GM10266 (cell line): ENCODE measurements around the gene ZXDC.

ENCODE experiments used
- DNase-seq: peaks from one replicate; pipeline ENCODE4 v3.0.0; 2012; ENCODE audit errors: extremely low spot score
- TF ChIP-seq, protein P1 (sequence below): IDR thresholded peaks from 2 replicates; pipeline ENCODE4 v1.5.1; 2012; ENCODE audit warnings: mild to moderate bottlenecking, low read depth; ENCODE audit not compliant: control insufficient read depth, insufficient read depth; ENCODE audit errors: missing control alignments

ZXDC gene

GRCh38 chr3:126450744-126451143 lies 24.9 kb downstream of the ZXDC start:
- TF ChIP-seq, protein P1, sequence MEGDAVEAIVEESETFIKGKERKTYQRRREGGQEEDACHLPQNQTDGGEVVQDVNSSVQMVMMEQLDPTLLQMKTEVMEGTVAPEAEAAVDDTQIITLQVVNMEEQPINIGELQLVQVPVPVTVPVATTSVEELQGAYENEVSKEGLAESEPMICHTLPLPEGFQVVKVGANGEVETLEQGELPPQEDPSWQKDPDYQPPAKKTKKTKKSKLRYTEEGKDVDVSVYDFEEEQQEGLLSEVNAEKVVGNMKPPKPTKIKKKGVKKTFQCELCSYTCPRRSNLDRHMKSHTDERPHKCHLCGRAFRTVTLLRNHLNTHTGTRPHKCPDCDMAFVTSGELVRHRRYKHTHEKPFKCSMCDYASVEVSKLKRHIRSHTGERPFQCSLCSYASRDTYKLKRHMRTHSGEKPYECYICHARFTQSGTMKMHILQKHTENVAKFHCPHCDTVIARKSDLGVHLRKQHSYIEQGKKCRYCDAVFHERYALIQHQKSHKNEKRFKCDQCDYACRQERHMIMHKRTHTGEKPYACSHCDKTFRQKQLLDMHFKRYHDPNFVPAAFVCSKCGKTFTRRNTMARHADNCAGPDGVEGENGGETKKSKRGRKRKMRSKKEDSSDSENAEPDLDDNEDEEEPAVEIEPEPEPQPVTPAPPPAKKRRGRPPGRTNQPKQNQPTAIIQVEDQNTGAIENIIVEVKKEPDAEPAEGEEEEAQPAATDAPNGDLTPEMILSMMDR = no peak
- DNase-seq = no peak

- TF ChIP-seq, protein P1 = no peak
- no peak for DNase-seq
Measured at GRCh38 chr3:126450219-126450618, 25.5 kb downstream of the ZXDC start.

DNA sequence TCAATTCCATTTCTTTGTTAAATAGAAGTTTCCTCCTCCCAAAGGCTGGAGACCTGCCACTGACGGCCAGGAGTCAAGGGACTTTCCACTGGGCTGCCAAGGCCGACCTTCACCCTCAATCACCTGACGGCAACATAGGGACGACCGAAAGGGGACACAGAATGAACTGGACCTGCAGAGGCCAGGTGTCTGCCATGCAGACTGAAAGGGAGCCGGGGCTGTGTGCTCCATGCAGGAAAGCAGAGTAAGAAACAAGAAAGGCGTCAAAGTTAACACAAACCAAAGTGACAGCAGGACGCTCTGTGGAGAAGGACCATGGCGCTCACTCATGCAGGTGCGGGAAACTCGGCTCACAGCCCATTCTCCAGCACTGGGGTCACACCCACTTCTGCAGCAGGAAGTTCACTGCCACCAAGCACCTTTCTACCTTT lies 26.1 kb downstream of the ZXDC start:
- TF ChIP-seq, protein P1 = no peak
- DNase-seq = no peak

DNA sequence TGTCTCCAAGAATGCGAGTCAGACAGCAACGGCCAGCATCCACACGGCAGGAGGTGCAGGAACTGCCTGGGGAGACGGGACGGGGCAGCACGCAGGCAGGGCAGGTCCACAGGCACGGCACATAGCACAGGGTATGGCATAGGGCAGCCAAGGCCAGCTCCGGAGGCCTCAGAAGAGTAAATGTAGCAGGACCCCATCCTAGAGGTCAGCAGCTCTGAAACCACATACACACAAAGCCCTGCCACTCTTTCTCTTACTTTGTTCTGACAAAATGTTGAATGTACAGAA lies 26.9 kb downstream of the ZXDC start:
- DNase-seq = no peak
- TF ChIP-seq, protein P1 = no peak

DNA sequence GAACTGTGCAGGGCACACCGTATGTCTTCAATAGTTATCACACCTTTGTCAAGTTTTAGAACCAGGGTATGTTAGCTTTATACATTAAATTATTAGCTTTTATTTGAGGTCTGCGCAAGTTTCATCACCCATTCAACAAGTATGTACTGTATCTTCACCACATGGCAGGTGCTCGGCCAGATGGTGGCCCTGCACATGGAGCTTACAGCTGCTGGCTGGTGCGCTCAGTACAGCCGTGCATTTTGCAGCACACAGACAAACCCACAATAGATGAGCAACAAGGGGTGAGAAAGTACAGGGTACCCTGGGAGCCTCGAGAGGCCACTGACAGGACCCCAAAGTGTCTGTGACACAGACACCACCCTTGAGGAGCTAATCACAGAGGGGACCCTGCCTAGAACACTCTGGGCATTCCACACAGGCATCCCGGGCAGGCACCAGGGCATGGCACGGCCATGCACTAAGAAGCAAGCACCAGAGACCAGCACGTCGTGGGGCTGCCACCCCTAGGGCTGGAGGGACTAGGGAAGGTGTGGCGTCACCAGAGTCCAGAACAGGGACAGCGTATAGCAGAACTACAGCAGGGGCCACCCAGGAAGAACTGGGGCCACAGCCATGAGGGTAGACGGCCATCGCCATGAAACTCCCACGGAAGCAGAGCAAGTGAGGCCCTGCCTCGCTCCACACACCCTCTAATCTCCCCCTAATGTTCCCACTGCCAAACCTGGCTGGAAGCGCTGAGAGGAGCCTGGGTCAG lies 27.4 kb downstream of the ZXDC start:
- TF ChIP-seq, protein P1 = no peak
- no peak for DNase-seq

- no peak for DNase-seq
- TF ChIP-seq, protein P1 = no peak
Measured at GRCh38 chr3:126447456-126448106, 28.1 kb downstream of the ZXDC start.

GRCh38 chr3:126446791-126447190 lies 28.9 kb downstream of the ZXDC start:
- TF ChIP-seq, protein P1 = no peak
- DNase-seq = no peak
